ENCODE results near the gene TNIK. TPM values are rescaled to one million over a fixed set of nuclear protein-coding genes. Genes with fewer than 3 reads are reported as not detected.

Gene TNIK
- total RNA-seq, 4 donors from 2014 or later = 32.9 to 52.0 (median 40.2) TPM

DNA sequence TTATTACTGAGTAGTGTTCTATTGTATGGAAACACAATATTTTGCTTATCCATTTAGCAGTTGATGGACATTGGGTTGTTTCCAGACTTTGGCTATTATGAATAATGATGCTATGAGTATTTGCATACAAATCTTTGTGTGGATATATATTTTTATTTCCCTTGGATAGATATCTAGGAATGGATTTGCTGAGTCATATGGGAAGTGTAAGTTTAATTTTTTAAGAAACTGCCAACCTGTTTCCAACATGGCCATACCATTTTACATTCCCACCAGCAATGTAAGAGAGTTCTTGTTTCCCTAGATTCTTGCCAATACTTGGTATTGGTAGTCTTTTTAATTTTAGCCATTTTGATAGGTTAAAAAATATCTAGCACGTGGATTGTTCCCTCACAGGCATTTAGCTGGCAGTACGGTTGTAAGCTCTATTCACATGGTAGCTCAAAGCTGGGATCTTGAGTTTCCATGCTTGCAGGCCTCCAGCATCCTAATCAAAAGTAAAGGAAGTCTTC lies 45.7 kb upstream of the TNIK start:
- Histone ChIP-seq H3K4me1 (no peaks in the 10 kb centered on the region), H3K27ac (no peak overlapping the region), H3K9me3 (no peaks in the 10 kb centered on the region), H3K27me3 (no peaks in the 10 kb centered on the region), H3K4me3 (no peak overlapping the region), H3K36me3 (no peaks in the 10 kb centered on the region)
- in situ Hi-C loops (cut with MboI; ENCODE audit: low pct_ligation_motif_present in 1 of 4, low pct_unique_long_range_greater_than_20kb in 1 of 4, low sequenced_read_pairs in 3 of 4) = no loop called here
- 91 to 92% methylated on average over 2 of the region's 2 CpGs for WGBS, 2 donors (ENCODE audit: low coverage in 1 of 2)
- intact Hi-C loops (cut with DNase I; ENCODE audit: low total_unique reads) = no loop called here
- DNase-seq = no peak
- TF ChIP-seq POLR2AphosphoS5 (IDR thresholded peaks at IDR 0.05) (no peak), POLR2A (IDR thresholded peaks at IDR 0.05) (no peak), EP300 (IDR thresholded peaks at IDR 0.05; ENCODE audit: low read depth) (no peak)
- TF ChIP-seq, protein P1, sequence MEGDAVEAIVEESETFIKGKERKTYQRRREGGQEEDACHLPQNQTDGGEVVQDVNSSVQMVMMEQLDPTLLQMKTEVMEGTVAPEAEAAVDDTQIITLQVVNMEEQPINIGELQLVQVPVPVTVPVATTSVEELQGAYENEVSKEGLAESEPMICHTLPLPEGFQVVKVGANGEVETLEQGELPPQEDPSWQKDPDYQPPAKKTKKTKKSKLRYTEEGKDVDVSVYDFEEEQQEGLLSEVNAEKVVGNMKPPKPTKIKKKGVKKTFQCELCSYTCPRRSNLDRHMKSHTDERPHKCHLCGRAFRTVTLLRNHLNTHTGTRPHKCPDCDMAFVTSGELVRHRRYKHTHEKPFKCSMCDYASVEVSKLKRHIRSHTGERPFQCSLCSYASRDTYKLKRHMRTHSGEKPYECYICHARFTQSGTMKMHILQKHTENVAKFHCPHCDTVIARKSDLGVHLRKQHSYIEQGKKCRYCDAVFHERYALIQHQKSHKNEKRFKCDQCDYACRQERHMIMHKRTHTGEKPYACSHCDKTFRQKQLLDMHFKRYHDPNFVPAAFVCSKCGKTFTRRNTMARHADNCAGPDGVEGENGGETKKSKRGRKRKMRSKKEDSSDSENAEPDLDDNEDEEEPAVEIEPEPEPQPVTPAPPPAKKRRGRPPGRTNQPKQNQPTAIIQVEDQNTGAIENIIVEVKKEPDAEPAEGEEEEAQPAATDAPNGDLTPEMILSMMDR (IDR thresholded peaks at IDR 0.05) = no peak

DNA sequence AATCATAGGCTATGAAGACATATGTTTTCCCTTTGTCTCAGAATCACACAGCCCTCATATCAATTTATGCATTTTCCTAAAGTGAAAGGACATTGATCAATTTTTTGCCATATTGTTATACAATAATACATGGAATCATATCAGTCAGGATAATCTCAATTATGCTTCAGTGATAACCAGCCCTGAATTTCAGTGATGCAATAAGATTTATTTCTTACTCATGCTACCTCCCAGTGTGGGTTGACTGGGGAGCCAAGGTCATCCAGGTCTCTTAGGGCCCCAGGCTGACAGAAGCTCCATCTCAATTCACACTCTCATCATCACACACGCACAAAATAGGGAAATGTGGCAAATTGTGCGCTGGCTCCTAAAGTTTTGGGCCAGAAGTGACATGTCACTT lies 44.2 kb upstream of the TNIK start:
- no peak for DNase-seq
- Histone ChIP-seq H3K36me3 (no peaks in the 10 kb centered on the region), H3K9me3 (no peaks in the 10 kb centered on the region), H3K27me3 (no peaks in the 10 kb centered on the region), H3K27ac (no peak overlapping the region), H3K4me1 (no peaks in the 10 kb centered on the region), H3K4me3 (no peak overlapping the region)
- in situ Hi-C loops (cut with MboI; ENCODE audit: low pct_ligation_motif_present in 1 of 4, low pct_unique_long_range_greater_than_20kb in 1 of 4, low sequenced_read_pairs in 3 of 4) = no loop called here
- TF ChIP-seq POLR2A (IDR thresholded peaks at IDR 0.05) (no peak), EP300 (IDR thresholded peaks at IDR 0.05; ENCODE audit: low read depth) (no peak), POLR2AphosphoS5 (IDR thresholded peaks at IDR 0.05) (no peak)
- TF ChIP-seq, protein P1 (IDR thresholded peaks at IDR 0.05) = no peak
- WGBS, 2 donors (ENCODE audit: low coverage in 1 of 2) = 46 to 100% methylated on average over 1 to 2 of the region's 2 CpGs
- intact Hi-C loops (cut with DNase I; ENCODE audit: low total_unique reads) = no loop called here

DNA sequence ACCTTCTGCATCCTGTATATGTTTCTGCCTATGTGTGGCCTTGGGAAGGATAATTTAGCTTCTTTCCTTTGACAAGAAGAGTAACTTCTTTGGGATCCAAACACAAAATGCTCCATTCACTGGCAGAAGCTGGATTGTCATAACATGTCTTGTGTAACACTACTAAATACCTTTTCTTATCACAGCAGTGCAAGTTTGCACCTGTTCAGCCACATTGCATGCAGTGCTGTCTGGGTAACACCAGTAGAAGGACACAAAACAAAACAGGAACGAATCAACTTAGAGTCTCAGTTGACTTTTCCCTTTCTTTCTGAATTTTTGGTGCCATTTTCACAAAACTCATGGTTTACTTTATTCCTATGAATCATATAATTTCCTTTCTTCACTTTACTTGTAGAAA lies 43.6 kb upstream of the TNIK start:
- in situ Hi-C loops (cut with MboI; ENCODE audit: low pct_ligation_motif_present in 1 of 4, low pct_unique_long_range_greater_than_20kb in 1 of 4, low sequenced_read_pairs in 3 of 4) (no loop called here), intact Hi-C loops (cut with DNase I; ENCODE audit: low total_unique reads) (no loop called here)
- Histone ChIP-seq H3K9me3 (no peaks in the 10 kb centered on the region), H3K4me1 (no peaks in the 10 kb centered on the region), H3K27ac (no peak overlapping the region), H3K27me3 (no peaks in the 10 kb centered on the region), H3K36me3 (no peaks in the 10 kb centered on the region), H3K4me3 (no peak overlapping the region)
- WGBS, 2 donors (ENCODE audit: low coverage in 1 of 2) = 86 to 100% methylated on average over 1 of the region's 1 CpG
- no peak for DNase-seq
- no peak for TF ChIP-seq POLR2A (IDR thresholded peaks at IDR 0.05)
- TF ChIP-seq EP300 (IDR thresholded peaks at IDR 0.05; ENCODE audit: low read depth) = no peak
- no peak for TF ChIP-seq POLR2AphosphoS5 (IDR thresholded peaks at IDR 0.05)
- TF ChIP-seq, protein P1 (IDR thresholded peaks at IDR 0.05) = no peak

DNA sequence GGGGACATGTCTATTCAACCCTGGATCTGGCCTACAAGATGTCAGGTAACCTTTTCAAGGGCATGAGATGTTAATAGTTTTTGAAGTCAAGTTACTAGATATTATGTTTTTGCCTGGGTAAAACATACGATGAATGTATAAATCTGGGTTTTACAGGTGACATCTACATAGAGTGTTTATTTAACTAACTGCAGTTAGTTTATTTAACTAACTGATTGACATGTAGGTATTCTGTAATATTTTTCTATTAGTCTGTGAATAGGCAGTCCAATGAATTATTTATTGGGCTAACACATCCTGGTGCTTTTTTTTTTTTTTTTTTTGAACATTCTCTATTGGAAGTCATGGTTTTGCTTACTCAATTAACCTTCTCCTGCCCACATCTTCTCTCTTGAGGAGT lies 38.7 kb upstream of the TNIK start:
- Histone ChIP-seq H3K27ac (no peak overlapping the region), H3K4me3 (no peak overlapping the region), H3K4me1 (no peaks in the 10 kb centered on the region), H3K27me3 (no peaks in the 10 kb centered on the region), H3K9me3 (no peaks in the 10 kb centered on the region), H3K36me3 (no peaks in the 10 kb centered on the region)
- TF ChIP-seq EP300 (IDR thresholded peaks at IDR 0.05; ENCODE audit: low read depth) (no peak), POLR2AphosphoS5 (IDR thresholded peaks at IDR 0.05) (no peak), POLR2A (IDR thresholded peaks at IDR 0.05) (no peak)
- TF ChIP-seq, protein P1 (IDR thresholded peaks at IDR 0.05) = no peak
- WGBS, 2 donors (ENCODE audit: low coverage in 1 of 2) = 55 to 73% methylated on average over 1 of the region's 1 CpG
- DNase-seq = no peak
- intact Hi-C loops (cut with DNase I; ENCODE audit: low total_unique reads) = no loop called here
- in situ Hi-C loops (cut with MboI; ENCODE audit: low pct_ligation_motif_present in 1 of 4, low pct_unique_long_range_greater_than_20kb in 1 of 4, low sequenced_read_pairs in 3 of 4) = no loop called here
